HEK293 (cell line): ENCODE measurements around the gene RSL1D1.
"Not testable (repeated sequence)": the region's sequence is repeated elsewhere in the genome, so short reads cannot be mapped to it uniquely, and the experiment has no call there.

Experiments
- CTCF ChIA-PET: fragments of 350-600 bp; formaldehyde crosslinking; extraction: SDS; loops from one replicate; lab custom pipeline; 2021; ENCODE audit warnings: antibody characterized with exemption; lab: Yijun Ruan, JAX
- POLR2A ChIA-PET: fragments of 300-600 bp; formaldehyde crosslinking; extraction: SDS; loops from one replicate; lab custom pipeline; 2020; ENCODE audit warnings: antibody characterized with exemption, inconsistent platforms; lab: Yijun Ruan, JAX
- H3K27ac ChIP-seq: fragments of 200-500 bp; sonication (Bioruptor generic); 2 replicates; pipeline ENCODE4 v1.5.1; 2014; ENCODE audit warnings: low read depth, low read length, control low read depth, inconsistent platforms; ENCODE audit errors: extremely low read depth
- H3K36me3 ChIP-seq, 2 experiments: fragments of 200-500 bp in 1 of 2; sonication (Bioruptor generic) in 1 of 2; 1 replicate in 1 of 2; 2 replicates in 1 of 2; pipeline ENCODE4 v1.5.1; 2014 to 2017; ENCODE audit warnings: inconsistent platforms in 2 of 2, low read length in 2 of 2; ENCODE audit not compliant: control insufficient read depth in 2 of 2, insufficient read depth in 1 of 2
- H3K4me1 ChIP-seq: fragments of 200-500 bp; sonication (Bioruptor generic); 2 replicates; pipeline ENCODE4 v1.5.1; 2014; ENCODE audit warnings: mild to moderate bottlenecking, low read length, inconsistent platforms; ENCODE audit not compliant: control insufficient read depth, insufficient read depth
- H3K4me3 ChIP-seq: 2 replicates; pipeline ENCODE4 v1.5.1; 2011; ENCODE audit warnings: low read depth, mild to moderate bottlenecking, control low read depth, low read length, moderate library complexity
- H3K9me3 ChIP-seq: fragments of 200-500 bp; sonication (Bioruptor generic); 2 replicates; pipeline ENCODE4 v1.5.1; 2014; ENCODE audit warnings: low read depth, low read length, inconsistent platforms; ENCODE audit not compliant: control insufficient read depth, insufficient read depth
- EGR2 ChIP-seq: fragments of 450-650 bp; formaldehyde crosslinking; IDR thresholded peaks from 2 replicates; pipeline ENCODE4 v1.5.1; 2016; ENCODE audit warnings: low read depth, missing biosample characterization, missing genetic modification characterization
- MEIS1 ChIP-seq: sonication (generic); formaldehyde crosslinking; IDR thresholded peaks from 2 replicates; pipeline ENCODE4 v1.8.1; 2022; ENCODE audit warnings: missing genetic modification reagents, mild to moderate bottlenecking, borderline replicate concordance
- PRDM4 ChIP-seq: fragments of 450-650 bp; formaldehyde crosslinking; IDR thresholded peaks from 2 replicates; pipeline ENCODE4 v1.5.1; 2017; ENCODE audit warnings: missing biosample characterization, missing genetic modification characterization
- ZBTB20 ChIP-seq: fragments of 450-650 bp; formaldehyde crosslinking; IDR thresholded peaks from 2 replicates; pipeline ENCODE4 v1.5.1; 2016; ENCODE audit warnings: missing biosample characterization, missing genetic modification characterization
- ZFHX2 ChIP-seq: fragments of 450-650 bp; formaldehyde crosslinking; conservative IDR thresholded peaks from 2 replicates; pipeline ENCODE4 v1.5.1; 2016; ENCODE audit warnings: missing biosample characterization, missing genetic modification characterization
- ZNF138 ChIP-seq: fragments of 450-650 bp; formaldehyde crosslinking; IDR thresholded peaks from 2 replicates; pipeline ENCODE4 v1.5.1; 2016; ENCODE audit warnings: missing biosample characterization, missing genetic modification characterization, borderline replicate concordance
- ZNF19 ChIP-seq: fragments of 450-650 bp; formaldehyde crosslinking; IDR thresholded peaks from 2 replicates; pipeline ENCODE4; 2016; ENCODE audit warnings: missing biosample characterization, missing genetic modification characterization, low read depth
- ZNF335 ChIP-seq: fragments of 450-650 bp; formaldehyde crosslinking; conservative IDR thresholded peaks from 2 replicates; pipeline ENCODE4 v1.5.1; 2016; ENCODE audit warnings: missing biosample characterization, missing genetic modification characterization
- ZNF350 ChIP-seq: fragments of 450-650 bp; formaldehyde crosslinking; IDR thresholded peaks from 2 replicates; pipeline ENCODE4 v1.5.0; 2017; ENCODE audit warnings: missing biosample characterization, mild to moderate bottlenecking, missing genetic modification characterization
- ZNF394 ChIP-seq: fragments of 450-650 bp; formaldehyde crosslinking; IDR thresholded peaks from 2 replicates; pipeline ENCODE4 v1.5.1; 2016; ENCODE audit warnings: missing biosample characterization, missing genetic modification characterization, mild to moderate bottlenecking, moderate library complexity, borderline replicate concordance
- ZNF404 ChIP-seq: fragments of 450-650 bp; formaldehyde crosslinking; IDR thresholded peaks from 2 replicates; pipeline ENCODE4 v1.5.1; 2017; ENCODE audit warnings: missing biosample characterization, missing genetic modification characterization
- ZNF416 ChIP-seq: fragments of 450-650 bp; formaldehyde crosslinking; IDR thresholded peaks from 2 replicates; pipeline ENCODE4 v1.5.1; 2016; ENCODE audit warnings: missing biosample characterization, missing genetic modification characterization
- ZNF449 ChIP-seq: fragments of 450-650 bp; formaldehyde crosslinking; IDR thresholded peaks from 2 replicates; pipeline ENCODE4 v1.5.1; 2017; ENCODE audit warnings: missing biosample characterization, mild to moderate bottlenecking, missing genetic modification characterization, moderate library complexity
- ZNF521 ChIP-seq: fragments of 450-650 bp; formaldehyde crosslinking; IDR thresholded peaks from 2 replicates; pipeline ENCODE4 v1.5.1; 2017; ENCODE audit warnings: missing biosample characterization, mild to moderate bottlenecking, missing genetic modification characterization
- ZNF624 ChIP-seq: fragments of 450-650 bp; formaldehyde crosslinking; IDR thresholded peaks from 2 replicates; pipeline ENCODE4 v1.5.1; 2017; ENCODE audit warnings: missing biosample characterization, missing genetic modification characterization
- ZNF664 ChIP-seq: fragments of 450-650 bp; formaldehyde crosslinking; IDR thresholded peaks from 2 replicates; pipeline ENCODE4 v1.5.1; 2016; ENCODE audit warnings: missing biosample characterization, missing genetic modification characterization
- ZXDB ChIP-seq: fragments of 450-650 bp; formaldehyde crosslinking; IDR thresholded peaks from 2 replicates; pipeline ENCODE4 v1.5.1; 2016; ENCODE audit warnings: missing biosample characterization, missing genetic modification characterization

RSL1D1 gene

GRCh38 chr16:11828696-11829095 lies 22.6 kb downstream of the RSL1D1 start:
- H3K9me3 ChIP-seq, result no peaks in the 10 kb centered on the region
- no peak overlapping the region for H3K4me3 ChIP-seq
- peaks cover 6% of the 10 kb centered on the region for H3K4me1 ChIP-seq
- no peak overlapping the region for H3K27ac ChIP-seq
- no peak for TF ChIP-seq MEIS1 (CRISPR knock-in tag)
- no peak for TF ChIP-seq ZXDB (tag by site-specific recombination)
- TF ChIP-seq ZBTB20 (tag by site-specific recombination), result peak; percentile 35; the same call in 1 of the 2 replicates
- no peaks in the 10 kb centered on the region for H3K36me3 ChIP-seq
- ChIA-PET CTCF (no interaction called here), POLR2A (interaction anchor here (1.6 kb wide), 1 partner anchor 31 kb away, joined by 5 read pairs; no protein-coding TSS in a partner anchor)

GRCh38 chr16:11825520-11826165 lies 25.7 kb downstream of the RSL1D1 start:
- H3K36me3 ChIP-seq, POLR2A ChIA-PET: not testable (repeated sequence)
- CTCF ChIA-PET, result interaction anchor here (0.7 kb wide), 1 partner anchor 85 kb away, joined by 3 read pairs; no protein-coding TSS in a partner anchor

GRCh38 chr16:11824362-11824761 lies 27.0 kb downstream of the RSL1D1 start:
- TF ChIP-seq ZNF521 (tag by site-specific recombination) (no peak), ZNF404 (tag by site-specific recombination) (no peak), ZNF449 (tag by site-specific recombination) (peak; percentile 99), ZNF335 (no peak)
- Histone ChIP-seq H3K4me1 (peaks cover 6% of the 10 kb centered on the region), H3K9me3 (no peaks in the 10 kb centered on the region), H3K36me3 (no peaks in the 10 kb centered on the region), H3K4me3 (no peak overlapping the region), H3K27ac (no peak overlapping the region)
- POLR2A ChIA-PET, result no interaction called here
- CTCF ChIA-PET, result interaction anchor here (0.6 kb wide), 1 partner anchor 14 kb away, joined by 3 read pairs; no protein-coding TSS in a partner anchor

More at GRCh38 chr16:11825520-11826165, 25.7 kb downstream of the RSL1D1 start:
- H3K27ac ChIP-seq, H3K9me3 ChIP-seq, H3K4me1 ChIP-seq, H3K4me3 ChIP-seq: not testable (repeated sequence)
- TF ChIP-seq EGR2 (tag by site-specific recombination) (peak; percentile 79), ZFHX2 (tag by site-specific recombination) (peak; percentile 65)

- H3K36me3 ChIP-seq, H3K4me1 ChIP-seq, H3K4me3 ChIP-seq, H3K9me3 ChIP-seq, H3K27ac ChIP-seq: not testable (repeated sequence)
- CTCF ChIA-PET, result interaction anchor here (0.6 to 0.7 kb wide), 2 partner anchors 10 to 1807 kb away, joined by 3 read pairs; no protein-coding TSS in a partner anchor
- POLR2A ChIA-PET, result interaction anchor here (0.6 to 1.6 kb wide), 2 partner anchors 12 to 58 kb away, joined by 3 read pairs; no protein-coding TSS in a partner anchor
These were observed 27.7 kb downstream of the RSL1D1 start for GRCh38 chr16:11823645-11824044.

GRCh38 chr16:11819798-11820197 lies 31.5 kb downstream of the RSL1D1 start:
- Histone ChIP-seq H3K4me3 (no peak overlapping the region), H3K4me1 (peaks cover 6% of the 10 kb centered on the region), H3K9me3 (no peaks in the 10 kb centered on the region), H3K36me3 (no peaks in the 10 kb centered on the region), H3K27ac (no peak overlapping the region)
- ChIA-PET POLR2A (no interaction called here), CTCF (interaction anchor here (0.6 kb wide), 1 partner anchor 108 kb away, joined by 3 read pairs; no protein-coding TSS in a partner anchor)
- no peak for TF ChIP-seq ZNF19 (tag by site-specific recombination)
- TF ChIP-seq ZNF664, result no peak
- TF ChIP-seq ZNF394, result no peak
- TF ChIP-seq ZNF624 (tag by site-specific recombination), result no peak
- TF ChIP-seq ZNF350, result no peak
- TF ChIP-seq PRDM4 (tag by site-specific recombination), result no peak
- TF ChIP-seq ZXDB (tag by site-specific recombination), result no peak
- TF ChIP-seq ZNF138 (tag by site-specific recombination), result no peak
- no peak for TF ChIP-seq ZNF416 (tag by site-specific recombination)
